Upper lobe of left lung (tissue), 4 donors: ENCODE measurements around the gene SYK.

Source experiments
- POLR2AphosphoS5 ChIP-seq, 2 donors: sonication (generic); formaldehyde crosslinking; IDR thresholded peaks; one replicate each; pipeline ENCODE4 v1.5.1; 2017; ENCODE audit warnings: antibody characterized with exemption in 2 of 2
- TF ChIP-seq, protein P1 (sequence below), 6 experiments: fragments of 450-650 bp in 4 of 6; fragments of 200-600 bp in 2 of 6; sonication (generic) in 2 of 6; IDR thresholded peaks; one replicate each; pipeline ENCODE4 v1.5.1; 2016 to 2019; ENCODE audit warnings: antibody characterized with exemption in 6 of 6

DNA sequence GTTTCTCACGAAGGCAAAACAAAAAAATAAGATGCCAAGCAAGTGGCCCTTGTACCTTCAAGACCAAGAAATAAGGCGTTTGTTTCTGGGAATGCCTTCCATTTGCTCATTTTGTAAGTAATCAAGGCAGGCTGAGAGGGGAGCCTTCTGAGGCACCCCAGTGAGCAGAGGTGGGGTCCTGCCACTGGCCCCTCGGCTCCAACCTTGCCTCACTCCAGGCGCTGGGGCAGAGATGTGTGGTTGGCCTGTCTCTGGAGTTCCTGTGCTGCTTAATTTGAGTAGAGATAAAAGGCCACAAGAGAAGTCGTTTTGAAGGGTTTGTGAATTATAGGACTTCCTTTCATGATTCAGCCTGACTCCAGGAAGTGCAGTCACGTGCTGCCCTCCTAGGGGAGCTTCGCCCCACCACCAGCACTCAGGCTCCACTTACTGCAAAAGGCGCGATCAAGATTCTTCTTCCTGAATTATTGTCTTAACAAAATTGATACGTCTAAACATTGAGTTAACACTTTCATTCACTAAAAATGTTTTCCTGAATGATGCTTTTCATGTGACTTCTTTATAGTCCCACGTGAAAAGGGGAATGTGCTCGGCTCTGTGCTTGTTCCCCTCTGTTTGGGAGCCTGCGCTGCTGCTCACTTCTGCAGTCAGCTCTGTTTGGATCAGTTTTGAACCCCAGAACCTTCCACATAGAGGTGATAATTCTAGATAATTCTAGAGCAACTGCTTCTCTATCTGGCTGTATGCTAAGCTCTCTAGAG lies 13.7 kb downstream of the SYK start:
- TF ChIP-seq, protein P1, sequence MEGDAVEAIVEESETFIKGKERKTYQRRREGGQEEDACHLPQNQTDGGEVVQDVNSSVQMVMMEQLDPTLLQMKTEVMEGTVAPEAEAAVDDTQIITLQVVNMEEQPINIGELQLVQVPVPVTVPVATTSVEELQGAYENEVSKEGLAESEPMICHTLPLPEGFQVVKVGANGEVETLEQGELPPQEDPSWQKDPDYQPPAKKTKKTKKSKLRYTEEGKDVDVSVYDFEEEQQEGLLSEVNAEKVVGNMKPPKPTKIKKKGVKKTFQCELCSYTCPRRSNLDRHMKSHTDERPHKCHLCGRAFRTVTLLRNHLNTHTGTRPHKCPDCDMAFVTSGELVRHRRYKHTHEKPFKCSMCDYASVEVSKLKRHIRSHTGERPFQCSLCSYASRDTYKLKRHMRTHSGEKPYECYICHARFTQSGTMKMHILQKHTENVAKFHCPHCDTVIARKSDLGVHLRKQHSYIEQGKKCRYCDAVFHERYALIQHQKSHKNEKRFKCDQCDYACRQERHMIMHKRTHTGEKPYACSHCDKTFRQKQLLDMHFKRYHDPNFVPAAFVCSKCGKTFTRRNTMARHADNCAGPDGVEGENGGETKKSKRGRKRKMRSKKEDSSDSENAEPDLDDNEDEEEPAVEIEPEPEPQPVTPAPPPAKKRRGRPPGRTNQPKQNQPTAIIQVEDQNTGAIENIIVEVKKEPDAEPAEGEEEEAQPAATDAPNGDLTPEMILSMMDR (IDR thresholded peaks at IDR 0.05), result no peak
- TF ChIP-seq POLR2AphosphoS5 (IDR thresholded peaks at IDR 0.05), result peak in 1 of 2 donors; percentile 8
